ENCODE data around the gene HECTD4.

- TF ChIP-seq CTCF (conservative IDR thresholded peaks at IDR 0.05; ENCODE audit: low read depth in 2 of 2) (no peak), POLR2AphosphoS5 (IDR thresholded peaks at IDR 0.05; ENCODE audit: low read depth) (no peak), CREB1 (CRISPR knock-in tag; IDR thresholded peaks at IDR 0.05; ENCODE audit: low read depth) (no peak), ZNF331 (CRISPR knock-in tag; IDR thresholded peaks at IDR 0.05; ENCODE audit: low read depth) (no peak), EZH2 (IDR thresholded peaks at IDR 0.05; ENCODE audit: low read depth, unreplicated experiment) (no peak), EZH2phosphoT487 (IDR thresholded peaks at IDR 0.05; ENCODE audit: unreplicated experiment) (no peak), JUNB (IDR thresholded peaks at IDR 0.05; ENCODE audit: unreplicated experiment) (no peak), STAT1 (IDR thresholded peaks at IDR 0.05; ENCODE audit: unreplicated experiment) (no peak), NANOG (IDR thresholded peaks at IDR 0.05; ENCODE audit: borderline replicate concordance) (no peak), ZNF114 (CRISPR knock-in tag; IDR thresholded peaks at IDR 0.05) (no peak)
- TF ChIP-seq, protein P1, sequence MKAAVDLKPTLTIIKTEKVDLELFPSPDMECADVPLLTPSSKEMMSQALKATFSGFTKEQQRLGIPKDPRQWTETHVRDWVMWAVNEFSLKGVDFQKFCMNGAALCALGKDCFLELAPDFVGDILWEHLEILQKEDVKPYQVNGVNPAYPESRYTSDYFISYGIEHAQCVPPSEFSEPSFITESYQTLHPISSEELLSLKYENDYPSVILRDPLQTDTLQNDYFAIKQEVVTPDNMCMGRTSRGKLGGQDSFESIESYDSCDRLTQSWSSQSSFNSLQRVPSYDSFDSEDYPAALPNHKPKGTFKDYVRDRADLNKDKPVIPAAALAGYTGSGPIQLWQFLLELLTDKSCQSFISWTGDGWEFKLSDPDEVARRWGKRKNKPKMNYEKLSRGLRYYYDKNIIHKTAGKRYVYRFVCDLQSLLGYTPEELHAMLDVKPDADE (IDR thresholded peaks at IDR 0.05) = no peak
- TF ChIP-seq, protein P2, sequence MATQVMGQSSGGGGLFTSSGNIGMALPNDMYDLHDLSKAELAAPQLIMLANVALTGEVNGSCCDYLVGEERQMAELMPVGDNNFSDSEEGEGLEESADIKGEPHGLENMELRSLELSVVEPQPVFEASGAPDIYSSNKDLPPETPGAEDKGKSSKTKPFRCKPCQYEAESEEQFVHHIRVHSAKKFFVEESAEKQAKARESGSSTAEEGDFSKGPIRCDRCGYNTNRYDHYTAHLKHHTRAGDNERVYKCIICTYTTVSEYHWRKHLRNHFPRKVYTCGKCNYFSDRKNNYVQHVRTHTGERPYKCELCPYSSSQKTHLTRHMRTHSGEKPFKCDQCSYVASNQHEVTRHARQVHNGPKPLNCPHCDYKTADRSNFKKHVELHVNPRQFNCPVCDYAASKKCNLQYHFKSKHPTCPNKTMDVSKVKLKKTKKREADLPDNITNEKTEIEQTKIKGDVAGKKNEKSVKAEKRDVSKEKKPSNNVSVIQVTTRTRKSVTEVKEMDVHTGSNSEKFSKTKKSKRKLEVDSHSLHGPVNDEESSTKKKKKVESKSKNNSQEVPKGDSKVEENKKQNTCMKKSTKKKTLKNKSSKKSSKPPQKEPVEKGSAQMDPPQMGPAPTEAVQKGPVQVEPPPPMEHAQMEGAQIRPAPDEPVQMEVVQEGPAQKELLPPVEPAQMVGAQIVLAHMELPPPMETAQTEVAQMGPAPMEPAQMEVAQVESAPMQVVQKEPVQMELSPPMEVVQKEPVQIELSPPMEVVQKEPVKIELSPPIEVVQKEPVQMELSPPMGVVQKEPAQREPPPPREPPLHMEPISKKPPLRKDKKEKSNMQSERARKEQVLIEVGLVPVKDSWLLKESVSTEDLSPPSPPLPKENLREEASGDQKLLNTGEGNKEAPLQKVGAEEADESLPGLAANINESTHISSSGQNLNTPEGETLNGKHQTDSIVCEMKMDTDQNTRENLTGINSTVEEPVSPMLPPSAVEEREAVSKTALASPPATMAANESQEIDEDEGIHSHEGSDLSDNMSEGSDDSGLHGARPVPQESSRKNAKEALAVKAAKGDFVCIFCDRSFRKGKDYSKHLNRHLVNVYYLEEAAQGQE (IDR thresholded peaks at IDR 0.05; ENCODE audit: unreplicated experiment) = no peak
Measured at GRCh38 chr12:112191201-112191600, 191.0 kb downstream of the HECTD4 start.

Data from GM23338 (cell line).